Stimulated activated CD4-positive, alpha-beta T cell treated with anti-CD3 and anti-CD28 coated beads, Interleukin-15, amount 100 ng/mL, for 48 hours (primary cell): ENCODE data around the gene FTCD.
"Not testable (repeated sequence)": the region's sequence is repeated elsewhere in the genome, so short reads cannot be mapped to it uniquely, and the experiment has no call there.

Source experiments
- DNase-seq, 2 donors: peaks; one replicate each; pipeline ENCODE4 v3.0.0-alpha.2; 2020; ENCODE audit warnings: low read depth in 2 of 2

Gene FTCD, protein sequence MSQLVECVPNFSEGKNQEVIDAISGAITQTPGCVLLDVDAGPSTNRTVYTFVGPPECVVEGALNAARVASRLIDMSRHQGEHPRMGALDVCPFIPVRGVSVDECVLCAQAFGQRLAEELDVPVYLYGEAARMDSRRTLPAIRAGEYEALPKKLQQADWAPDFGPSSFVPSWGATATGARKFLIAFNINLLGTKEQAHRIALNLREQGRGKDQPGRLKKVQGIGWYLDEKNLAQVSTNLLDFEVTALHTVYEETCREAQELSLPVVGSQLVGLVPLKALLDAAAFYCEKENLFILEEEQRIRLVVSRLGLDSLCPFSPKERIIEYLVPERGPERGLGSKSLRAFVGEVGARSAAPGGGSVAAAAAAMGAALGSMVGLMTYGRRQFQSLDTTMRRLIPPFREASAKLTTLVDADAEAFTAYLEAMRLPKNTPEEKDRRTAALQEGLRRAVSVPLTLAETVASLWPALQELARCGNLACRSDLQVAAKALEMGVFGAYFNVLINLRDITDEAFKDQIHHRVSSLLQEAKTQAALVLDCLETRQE

DNA sequence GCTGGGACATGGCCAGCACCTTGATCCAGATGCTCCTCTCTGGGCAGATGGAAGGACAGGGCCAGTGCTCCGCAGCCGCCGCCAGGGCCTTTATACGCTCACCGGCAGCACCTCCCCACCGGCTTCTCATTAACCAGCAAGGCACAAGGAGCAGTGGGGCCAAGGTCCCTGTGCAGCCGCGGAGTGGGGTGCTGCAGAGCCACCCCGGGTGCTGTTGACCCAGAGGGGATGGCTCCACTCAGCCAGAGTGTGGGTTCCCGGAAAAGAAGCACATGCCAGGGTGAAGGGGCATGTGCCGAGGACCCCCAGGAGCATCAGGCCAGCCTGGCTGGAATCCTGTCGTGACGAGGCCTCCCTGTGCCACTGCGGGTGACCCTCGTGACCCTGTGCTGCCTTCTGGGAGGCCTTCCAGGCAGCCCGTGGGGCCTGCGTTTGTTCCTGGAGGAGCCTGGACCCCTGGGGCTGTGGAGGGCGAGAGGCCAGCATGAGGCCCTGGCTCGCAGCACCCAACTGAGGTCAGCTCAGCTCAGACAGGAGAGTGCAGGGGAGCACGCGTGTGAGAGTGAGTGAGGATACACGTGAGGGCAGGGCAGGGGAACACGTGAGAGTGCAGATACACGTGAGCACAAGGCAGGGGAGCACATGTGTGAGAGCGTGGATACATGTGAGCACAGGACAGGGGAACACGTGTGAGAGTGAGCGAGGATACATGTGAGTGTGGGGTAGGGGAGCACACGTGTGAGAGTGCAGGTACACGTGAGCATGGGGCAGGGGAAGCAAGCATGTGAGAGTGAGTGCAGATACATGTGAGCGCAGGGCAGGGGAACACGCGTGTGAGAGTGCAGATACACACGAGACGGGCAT, at the start of gene FTCD:
Gene FTCD (minus strand): TSS at position 66 of the 864 bp plus-strand sequence. CDS start 56 bp downstream, at position 10.
- no peak for DNase-seq

DNA sequence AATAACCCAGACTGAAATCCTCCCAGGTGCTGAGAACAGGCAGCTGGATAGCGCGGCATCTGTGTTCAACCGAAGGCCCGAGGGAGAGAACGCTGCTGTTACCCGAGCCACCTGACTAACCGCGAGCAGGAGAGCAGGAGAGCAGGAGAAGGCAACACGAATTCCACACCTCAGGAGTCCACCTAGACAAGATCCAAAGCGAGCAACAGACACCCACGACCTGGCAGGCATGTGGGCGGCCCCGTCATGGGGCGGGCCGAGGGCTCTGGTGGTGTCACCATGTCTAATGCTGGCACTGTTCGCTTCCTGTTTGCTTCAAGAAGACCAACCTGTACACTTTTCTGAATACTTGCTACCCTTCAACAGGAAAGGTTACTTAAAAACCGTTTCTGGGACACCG, 49.8 kb upstream of the FTCD start:
- no peak for DNase-seq

DNA sequence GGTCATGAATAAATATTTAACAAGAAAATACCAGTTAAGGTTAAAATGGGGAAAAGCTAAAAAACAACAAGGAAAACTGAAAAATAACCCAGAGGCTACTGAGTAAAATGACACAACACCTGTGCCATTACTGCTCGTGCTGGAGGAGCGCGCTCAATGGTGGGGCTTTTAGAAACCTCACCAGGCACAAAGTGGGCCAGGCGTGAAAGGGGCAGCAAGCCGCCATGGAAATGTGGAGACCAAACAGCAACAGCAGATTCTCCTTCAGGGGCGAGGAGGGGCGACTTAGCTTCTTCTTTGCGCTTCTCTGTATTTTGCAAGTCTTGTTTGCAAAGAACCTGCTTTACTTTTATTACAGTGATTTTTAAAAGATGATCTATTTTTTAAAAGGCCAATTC, 47.8 kb upstream of the FTCD start:
- DNase-seq = no peak

DNA sequence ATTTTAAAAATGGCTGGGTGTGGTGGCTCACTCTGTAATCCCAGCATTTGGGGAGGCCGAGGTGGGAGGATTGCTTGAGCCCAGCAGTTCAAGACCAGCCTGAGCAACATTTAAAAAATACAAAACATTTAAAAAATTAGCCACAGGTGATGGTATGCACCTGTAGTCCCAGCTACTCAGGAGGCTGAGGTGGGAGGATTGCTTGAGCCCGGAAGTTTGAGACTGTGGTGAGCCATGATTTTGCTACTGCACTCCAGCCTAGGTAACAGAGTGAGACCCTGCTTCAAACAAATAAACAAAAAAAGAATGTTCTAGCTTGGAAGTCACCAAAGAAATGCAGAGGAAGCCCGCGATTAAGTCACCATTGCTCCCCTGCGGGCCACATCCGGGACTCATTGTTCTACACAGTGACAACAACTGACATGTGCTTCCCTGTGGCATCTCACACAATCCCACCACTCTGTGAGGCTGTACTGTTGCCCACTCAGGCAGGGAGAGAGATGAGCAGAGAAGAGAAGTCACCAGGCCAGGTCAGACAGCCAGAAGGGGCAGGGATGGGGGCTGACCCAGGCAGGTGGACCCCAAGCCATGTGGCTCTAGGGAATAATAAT, 47.3 kb upstream of the FTCD start:
- DNase-seq = no peak

DNA sequence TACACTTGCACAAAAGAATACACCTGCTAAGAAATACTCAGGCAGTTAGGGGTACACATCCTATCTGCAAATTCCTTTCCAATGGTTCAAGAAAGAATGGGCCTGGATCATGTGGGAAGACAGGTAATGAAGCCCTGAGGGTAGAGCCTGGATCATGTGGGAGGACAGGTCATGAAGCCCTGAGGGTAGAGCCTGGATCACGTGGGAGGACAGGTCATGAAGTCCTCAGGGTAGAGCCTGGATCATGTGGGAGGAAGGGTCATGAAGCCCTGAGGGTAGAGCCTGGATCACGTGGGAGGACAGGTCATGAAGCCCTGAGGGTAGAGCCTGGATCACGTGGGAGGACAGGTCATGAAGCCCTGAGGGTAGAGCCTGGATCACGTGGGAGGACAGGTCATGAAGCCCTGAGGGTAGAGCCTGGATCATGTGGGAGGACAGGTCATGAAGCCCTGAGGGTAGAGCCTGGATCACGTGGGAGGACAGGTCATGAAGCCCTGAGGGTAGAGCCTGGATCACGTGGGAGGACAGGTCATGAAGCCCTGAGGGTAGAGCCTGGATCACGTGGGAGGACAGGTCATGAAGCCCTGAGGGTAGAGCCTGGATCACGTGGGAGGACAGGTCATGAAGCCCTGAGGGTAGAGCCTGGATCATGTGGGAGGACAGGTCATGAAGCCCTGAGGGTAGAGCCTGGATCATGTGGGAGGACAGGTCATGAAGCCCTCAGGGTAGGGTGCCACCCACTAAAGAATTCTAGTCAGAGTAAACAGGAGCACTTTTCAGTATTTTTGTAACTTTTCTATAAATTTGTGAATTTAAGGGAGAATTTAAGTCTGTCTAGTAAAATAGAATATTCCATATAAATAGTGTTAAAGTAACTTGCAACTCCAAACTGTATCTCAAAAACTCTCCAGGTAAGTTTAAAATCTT, 45.8 kb upstream of the FTCD start:
- not testable (repeated sequence) for DNase-seq

DNA sequence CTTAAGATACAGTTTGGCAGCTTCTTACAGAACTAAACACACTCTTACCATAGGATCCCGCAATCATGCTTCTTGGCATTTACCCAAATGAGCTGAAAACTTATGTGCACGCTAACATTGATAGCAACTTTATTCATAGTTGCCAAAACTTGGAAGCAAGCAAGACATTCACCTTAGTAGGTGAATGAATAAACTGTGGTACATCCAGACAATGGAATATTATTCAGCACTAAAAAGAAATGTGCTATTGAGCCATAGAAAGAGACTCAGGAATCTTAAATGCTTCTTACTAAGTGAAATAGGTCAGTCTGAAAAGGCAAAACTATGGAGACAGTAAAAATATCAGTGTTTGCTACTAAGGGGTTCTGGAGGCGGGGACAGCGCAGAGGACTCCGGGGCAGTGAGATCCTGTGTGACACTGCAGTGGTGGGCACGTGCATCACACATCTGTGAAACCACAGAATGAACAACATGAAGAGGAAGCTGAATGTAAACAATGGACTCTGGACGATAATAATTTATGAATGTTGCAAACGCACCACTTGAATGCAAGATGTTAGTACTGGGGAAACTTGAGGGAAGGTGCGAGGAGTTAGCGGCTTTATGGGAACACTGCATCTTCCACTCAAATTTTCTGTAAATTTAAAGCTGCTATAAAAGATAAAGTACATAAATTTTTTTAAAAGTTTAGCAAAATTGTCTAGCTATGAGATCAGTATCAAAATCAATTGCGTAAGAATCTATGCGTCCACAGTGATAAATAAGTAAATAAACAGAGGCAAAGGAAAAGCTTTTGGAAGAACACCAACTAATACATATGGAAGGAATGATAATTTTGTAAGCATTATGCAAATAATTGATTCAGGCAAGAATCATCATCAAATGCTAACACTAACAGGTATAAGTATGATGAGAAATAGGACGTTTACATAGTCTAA, 44.3 kb upstream of the FTCD start:
- DNase-seq = no peak

DNA sequence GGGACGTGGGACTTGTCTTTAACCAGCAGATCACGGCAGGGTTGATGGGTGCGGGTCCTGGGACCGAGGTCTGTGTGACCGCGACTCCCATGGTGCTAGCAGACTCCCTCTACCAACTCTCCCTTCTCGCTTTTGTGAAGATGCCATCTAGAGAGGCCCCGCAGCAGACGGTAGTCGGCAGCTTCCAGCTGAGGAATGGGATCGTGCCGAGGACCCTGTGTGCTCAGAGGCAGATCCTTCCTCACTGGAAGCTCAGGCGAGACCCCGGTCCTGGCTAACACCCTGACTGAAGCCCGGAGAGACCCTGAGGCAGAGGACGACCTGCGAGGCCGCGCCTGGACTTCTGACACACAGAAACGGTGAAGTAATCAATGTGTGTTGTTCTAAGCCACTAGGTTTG, 41.4 kb upstream of the FTCD start:
- DNase-seq = no peak

DNA sequence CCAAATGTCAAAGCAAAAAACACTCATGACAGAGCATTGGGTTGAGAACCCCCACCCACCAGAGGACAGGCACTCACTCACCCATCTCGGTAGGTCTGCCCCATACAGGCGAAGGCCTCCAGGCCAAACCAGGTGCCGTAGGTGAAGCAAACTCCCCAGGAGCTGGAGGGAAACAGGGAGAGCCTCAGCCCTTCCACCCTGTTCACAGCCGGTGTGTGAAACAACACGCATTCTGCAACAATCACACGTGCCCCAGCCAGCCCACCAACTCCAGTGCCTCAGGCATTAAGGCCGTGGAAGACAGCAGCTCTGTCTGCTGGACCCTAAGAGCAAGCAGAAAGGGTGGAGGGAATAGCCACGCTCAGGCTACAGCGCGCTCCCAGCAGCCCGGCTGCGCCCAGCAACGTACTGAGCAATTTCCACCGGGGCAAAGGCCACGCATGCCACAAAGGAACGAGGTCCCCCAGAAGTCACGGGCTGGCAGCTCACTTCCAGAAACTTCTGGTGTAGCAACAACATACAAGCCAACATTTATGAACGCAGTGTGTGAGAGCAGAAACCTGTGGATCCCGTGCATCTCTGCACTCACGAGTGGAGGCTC, 40.3 kb upstream of the FTCD start:
- DNase-seq = no peak

DNA sequence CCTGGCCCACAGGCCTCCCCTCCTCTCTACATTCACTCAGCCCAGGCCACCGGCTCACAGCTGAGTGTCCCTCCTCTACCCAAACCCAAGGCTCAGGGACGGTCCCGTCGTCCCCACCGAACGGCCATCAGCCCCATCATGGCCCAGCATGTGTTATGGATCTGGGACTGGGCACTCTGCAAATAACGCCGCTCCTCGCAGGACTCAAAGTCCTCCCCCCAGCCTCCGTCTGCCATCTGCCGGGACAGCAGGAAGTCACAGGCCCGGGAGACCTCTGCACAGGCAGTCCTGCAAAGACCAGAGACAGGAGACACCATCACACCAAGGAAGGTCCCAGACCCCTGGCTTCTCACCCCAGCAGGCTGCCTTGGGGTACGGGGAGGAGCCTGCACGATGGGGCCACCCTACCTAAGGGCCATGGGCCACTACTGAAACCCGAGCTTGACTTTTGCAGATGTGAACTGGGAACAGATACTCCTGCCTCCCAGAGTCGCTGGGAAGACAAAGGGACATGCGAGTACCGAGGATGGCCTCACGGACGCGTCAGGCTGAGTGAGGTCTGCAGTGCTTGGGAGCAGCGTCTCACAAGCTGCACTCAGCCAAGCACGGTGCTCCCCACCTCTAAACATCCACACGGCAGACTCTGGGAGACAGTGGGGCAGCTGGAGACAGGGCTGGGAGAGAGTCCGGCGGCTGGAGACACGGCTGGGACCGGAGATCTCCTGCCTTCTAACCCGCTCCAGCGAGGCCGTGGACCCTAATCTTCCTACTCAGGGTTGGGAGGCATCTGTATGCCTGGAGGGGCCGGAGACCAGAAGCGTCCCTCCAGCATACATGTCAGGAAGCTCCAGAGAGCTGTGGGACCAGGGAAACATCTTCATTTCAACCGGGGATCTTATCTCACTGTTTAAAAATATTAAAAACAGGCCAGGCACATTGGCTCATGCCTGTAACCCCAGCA, 39.3 kb upstream of the FTCD start:
- DNase-seq = no peak

DNA sequence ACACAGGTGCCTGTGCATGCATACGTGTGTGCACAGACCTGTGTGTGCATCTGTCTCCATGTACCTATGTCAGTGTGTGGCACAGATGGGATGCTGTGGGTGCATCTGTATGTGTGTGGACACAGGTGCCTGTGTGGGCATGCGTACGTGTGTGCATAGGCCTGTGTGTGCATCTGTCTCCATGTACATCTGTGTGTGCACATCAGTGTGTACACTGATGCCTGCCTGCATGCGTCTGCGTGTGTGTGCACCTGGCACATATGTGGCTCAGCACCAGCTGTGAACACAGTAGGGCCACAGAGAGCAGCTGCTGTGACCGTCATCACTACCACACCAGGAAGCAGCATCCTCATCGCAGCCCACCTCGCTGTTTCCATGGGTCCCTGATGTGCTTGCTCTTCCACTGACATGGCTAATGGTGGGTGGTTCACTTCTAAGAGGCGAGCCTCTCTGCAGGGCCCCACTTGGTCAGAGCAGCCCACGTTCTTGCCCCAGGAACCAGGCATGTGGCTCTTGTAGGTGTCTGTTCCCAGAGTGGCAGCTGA, 38.5 kb upstream of the FTCD start:
- DNase-seq = no peak

DNA sequence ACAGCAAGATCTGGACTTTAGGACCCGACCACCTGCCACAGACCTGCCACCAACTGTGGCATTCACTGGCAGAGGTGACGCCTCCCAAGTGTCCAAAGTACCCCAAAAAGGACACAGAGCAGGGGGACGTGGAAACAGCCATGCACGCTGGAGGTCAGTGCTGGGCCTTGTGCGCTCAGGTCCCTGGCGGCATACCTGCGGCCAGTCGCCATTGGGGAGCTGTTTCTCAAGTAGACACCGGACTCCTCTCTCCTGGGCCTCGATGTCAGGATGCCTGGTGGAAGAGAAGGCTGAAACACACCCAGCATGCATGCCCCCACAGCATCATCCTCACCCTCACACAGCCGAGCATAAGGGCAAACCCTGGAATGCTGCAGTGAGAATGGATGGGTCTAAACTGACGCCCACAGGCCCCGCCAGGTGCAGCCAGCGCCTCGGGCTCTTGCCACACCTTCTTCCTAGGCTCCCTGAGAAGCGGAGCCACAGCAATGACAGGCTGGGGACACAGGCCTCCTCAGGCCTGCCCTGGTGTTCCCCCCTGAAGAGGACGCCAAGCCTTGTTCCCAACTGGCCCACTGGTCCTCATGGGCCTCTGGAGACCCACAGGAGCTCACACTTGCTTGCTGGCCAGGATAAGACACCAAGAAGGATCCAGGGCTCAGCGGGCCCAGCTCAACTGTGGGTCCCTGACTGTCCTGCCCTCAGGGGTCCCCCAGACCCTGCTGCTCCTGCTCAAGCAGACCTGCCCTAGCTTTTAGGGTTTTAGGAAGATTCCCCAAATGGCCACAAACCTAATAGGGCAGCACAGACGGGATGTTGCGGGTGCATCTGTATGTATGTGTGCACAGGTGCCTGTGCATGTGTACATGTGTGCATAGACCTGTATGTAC, 36.6 kb upstream of the FTCD start:
- no peak for DNase-seq

DNA sequence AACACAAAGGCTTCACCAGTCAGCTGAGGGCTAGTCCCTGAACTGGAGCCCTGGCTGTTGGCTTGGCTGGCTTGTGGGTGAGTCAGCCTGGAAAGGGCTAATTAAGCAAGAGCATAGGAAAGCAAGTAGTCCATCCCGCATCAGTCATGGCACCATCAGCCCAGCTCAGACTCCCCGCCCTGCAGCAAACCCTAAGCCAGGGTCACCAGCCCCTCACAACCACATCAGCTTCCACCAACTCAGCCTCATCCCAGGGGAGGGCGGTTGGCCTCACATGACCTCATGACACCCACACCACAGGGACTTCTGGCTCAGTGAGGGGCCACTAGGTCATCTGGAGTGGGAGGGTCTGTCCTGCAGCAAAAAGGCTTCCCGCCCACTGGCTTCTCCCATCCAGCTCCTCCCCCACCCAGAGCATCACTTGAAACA, 35.9 kb upstream of the FTCD start:
- DNase-seq = no peak

DNA sequence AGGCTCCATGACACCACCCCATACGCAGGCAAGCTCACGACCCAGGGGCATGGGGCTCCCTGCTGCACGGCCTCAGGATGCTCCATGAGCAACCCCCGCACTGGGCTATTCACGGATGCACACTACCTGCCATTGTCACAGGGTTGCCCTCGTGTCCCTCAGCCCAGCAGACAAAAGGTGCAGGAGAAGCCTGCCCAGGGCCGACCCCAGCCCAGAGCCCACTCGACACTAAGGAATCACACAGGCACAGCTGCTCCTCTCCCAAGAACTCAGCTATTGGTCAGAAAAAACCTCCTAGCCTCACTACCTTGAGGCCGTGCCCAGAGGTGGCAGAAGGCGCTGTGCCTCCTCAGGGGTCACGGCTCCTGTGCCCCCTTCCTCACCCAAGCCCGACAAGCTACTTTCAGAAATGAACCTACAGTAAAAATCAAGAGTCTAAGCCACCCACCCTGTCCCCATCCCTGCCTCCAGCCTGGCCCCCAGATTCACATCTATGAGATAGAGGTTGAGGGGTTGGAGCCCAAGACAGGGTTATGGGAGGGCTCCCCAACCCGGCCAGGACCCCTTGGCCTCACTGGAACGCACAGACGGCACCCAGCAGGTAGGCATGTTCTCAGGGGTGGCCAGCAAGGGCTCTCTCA, 35.2 kb upstream of the FTCD start:
- DNase-seq = no peak

DNA sequence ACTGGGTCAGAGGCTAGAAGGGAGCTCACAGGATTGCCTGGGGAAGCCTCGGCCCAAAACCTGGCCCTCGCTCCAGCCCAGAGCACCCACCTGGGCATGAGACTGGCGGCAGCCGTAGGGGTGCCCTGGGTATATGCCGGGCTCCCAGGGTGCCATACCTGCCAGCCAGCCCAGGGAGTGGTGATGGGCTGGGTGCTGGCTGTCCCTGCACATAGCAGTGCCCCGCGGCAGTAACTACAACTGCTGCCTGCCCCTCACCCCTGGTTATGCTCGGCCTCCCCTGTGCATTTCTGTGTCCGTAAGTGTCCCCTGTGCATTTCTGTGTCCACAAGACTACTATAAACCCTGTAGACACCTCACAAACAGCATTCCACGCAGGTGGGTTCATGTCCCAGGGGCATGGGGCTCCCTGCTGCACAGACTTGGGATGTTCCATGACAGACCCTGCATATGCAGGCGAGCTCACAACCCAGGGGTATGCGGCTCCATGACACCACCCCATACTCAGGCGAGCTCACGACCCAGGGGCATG, 34.6 kb upstream of the FTCD start:
- no peak for DNase-seq

DNA sequence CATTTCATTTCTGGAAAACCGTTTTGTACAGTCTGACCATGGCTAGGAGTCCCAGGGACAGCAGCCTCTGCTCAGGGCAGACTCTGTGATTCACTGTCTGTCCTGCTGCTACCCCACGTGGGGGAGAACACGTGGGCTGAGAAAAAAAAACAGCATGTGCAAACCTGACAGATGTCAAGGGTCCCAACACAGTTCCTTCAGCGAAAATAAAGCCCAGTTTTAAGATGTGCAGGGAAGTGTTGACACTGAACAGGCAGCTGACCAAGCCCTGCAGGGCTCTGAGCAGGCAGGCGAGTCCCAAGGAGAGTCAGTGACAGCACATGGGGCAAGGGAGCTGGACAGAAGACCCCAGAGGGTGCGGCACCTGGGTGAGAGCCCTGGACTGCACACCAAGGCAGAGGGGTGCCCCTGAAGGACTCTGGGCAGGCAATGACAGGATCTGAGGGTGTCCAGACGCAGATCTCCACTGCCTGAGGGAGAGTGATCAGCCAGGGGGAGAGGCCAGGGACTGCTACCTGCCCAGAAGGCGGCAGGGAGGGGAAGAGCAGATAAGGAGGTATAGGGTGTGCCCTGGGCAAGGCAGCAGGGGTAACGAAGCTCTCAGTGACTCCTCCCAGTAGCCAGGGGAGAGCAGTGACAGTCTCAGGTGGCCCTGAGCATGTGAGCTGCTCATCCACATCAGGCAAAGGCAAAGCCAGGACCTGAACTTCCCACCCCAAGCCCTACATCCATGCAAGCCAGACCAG, 34.0 kb upstream of the FTCD start:
- no peak for DNase-seq
